HG02678 (cell line): ENCODE results near the gene L2HGDH.
A peak's percentile ranks its signal among the peaks of the same experiment; 100 is the strongest.

Experiments
- ATAC-seq: cut with Tn5 transposase; IDR thresholded peaks from one replicate; pipeline ENCODE4 v1.9.1; 2021; ENCODE audit warnings: mild to moderate bottlenecking, moderate library complexity; ENCODE audit not compliant: unreplicated experiment

The L2HGDH gene

GRCh38 chr14:50230701-50231474, 81.1 kb downstream of the L2HGDH start:
- ATAC-seq = peak; percentile 30

- no peak for ATAC-seq
These were observed 81.7 kb downstream of the L2HGDH start for GRCh38 chr14:50230401-50230700.

GRCh38 chr14:50229681-50230080, 82.3 kb downstream of the L2HGDH start:
- no peak for ATAC-seq

- no peak for ATAC-seq
These were observed 83.7 kb downstream of the L2HGDH start for GRCh38 chr14:50228313-50228712.

- ATAC-seq = no peak
These were observed 86.1 kb downstream of the L2HGDH start for GRCh38 chr14:50225974-50226297.

GRCh38 chr14:50225067-50225973, 86.7 kb downstream of the L2HGDH start:
- ATAC-seq = no peak

GRCh38 chr14:50222055-50222613, 89.9 kb downstream of the L2HGDH start:
- ATAC-seq = no peak

GRCh38 chr14:50218501-50218900, 93.5 kb downstream of the L2HGDH start:
- ATAC-seq = no peak

- no peak for ATAC-seq
These were observed 96.6 kb downstream of the L2HGDH start for GRCh38 chr14:50215416-50215815.

GRCh38 chr14:50213795-50214194, 98.2 kb downstream of the L2HGDH start:
- ATAC-seq = no peak

GRCh38 chr14:50212726-50213125, 99.3 kb downstream of the L2HGDH start:
- ATAC-seq = no peak

- no peak for ATAC-seq
These were observed 102.0 kb downstream of the L2HGDH start for GRCh38 chr14:50210074-50210473.

- ATAC-seq = no peak
These were observed 113.5 kb downstream of the L2HGDH start for GRCh38 chr14:50198499-50198898.

- ATAC-seq = no peak
These were observed 120.5 kb downstream of the L2HGDH start for GRCh38 chr14:50191499-50191898.
